ENCODE results near the gene CD99.

- TF ChIP-seq CTCF (IDR thresholded peaks at IDR 0.05 in 4 of 5, conservative IDR thresholded peaks at IDR 0.05 in 1 of 5) (no peak), POLR2A (IDR thresholded peaks at IDR 0.05) (no peak)
Observed at GRCh38 chrX:2767631-2768455, 76.7 kb downstream of the CD99 start.

Measured in gastrocnemius medialis (tissue), 4 donors.